HG03575 (cell line): ENCODE data around the gene ZBTB42.
"Not testable (repeated sequence)": the region's sequence is repeated elsewhere in the genome, so short reads cannot be mapped to it uniquely, and the experiment has no call there.

Experiments used
- ATAC-seq: cut with Tn5 transposase; IDR thresholded peaks from one replicate; pipeline ENCODE4 v1.9.1; 2021; ENCODE audit not compliant: unreplicated experiment, insufficient number of reproducible peaks, low FRiP score; ENCODE audit errors: extremely low read depth

Gene ZBTB42

DNA sequence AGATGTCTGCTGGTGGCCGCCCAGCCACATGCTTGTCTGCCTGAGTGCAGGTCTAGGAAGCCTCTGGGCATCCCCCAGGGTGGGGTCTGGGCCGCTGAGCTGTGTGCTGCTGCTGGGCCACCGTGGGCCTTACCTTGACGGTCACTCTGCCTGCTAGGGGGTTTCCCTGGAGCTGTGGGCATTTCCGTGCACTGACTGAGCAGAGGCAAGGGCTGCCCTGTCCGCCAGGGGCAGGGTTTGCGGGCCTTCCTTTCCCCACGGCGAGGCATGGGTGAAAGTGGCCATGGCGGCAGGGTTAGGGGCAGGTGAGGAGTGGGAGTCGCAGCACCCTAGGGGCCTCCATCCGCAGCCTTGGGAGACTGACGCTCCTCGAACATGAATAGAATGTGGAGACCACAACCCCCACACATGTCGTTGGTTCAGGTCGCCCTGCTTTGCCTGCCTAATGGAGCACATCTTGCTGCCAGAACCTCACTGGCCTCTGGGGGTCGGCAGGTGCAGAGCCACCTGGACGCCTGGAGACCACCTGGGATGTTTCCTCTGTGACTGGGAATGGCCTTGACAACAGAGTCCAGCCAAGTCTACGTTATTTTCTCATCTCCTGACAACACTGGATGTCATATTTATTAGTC, 2.5 kb downstream of the ZBTB42 start:
- no peak for ATAC-seq

DNA sequence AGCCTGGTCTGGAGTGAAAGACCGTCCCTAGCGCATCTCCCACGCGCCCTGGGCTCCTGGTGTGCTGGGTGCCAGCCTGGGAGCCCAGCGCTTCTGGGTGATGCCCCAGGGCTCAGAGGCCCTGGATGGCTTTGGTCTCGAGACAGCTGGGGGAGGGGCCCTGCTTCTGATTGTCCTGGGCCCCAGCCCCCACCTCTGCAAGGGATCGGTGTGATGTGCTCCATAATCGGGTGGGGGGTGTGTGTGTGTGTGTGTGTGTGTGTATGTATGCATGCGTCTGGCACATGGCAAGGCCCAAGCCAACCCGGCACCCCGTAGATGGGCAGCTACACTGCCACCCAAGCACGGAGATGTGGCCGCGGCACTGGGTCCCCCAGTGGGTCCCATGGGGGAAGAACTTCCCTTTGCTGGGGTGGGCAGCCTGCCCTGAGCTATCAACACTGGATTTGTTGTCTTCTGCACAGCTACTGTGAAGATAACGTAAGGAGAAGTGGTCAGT, 3.1 kb downstream of the ZBTB42 start:
- ATAC-seq = no peak

DNA sequence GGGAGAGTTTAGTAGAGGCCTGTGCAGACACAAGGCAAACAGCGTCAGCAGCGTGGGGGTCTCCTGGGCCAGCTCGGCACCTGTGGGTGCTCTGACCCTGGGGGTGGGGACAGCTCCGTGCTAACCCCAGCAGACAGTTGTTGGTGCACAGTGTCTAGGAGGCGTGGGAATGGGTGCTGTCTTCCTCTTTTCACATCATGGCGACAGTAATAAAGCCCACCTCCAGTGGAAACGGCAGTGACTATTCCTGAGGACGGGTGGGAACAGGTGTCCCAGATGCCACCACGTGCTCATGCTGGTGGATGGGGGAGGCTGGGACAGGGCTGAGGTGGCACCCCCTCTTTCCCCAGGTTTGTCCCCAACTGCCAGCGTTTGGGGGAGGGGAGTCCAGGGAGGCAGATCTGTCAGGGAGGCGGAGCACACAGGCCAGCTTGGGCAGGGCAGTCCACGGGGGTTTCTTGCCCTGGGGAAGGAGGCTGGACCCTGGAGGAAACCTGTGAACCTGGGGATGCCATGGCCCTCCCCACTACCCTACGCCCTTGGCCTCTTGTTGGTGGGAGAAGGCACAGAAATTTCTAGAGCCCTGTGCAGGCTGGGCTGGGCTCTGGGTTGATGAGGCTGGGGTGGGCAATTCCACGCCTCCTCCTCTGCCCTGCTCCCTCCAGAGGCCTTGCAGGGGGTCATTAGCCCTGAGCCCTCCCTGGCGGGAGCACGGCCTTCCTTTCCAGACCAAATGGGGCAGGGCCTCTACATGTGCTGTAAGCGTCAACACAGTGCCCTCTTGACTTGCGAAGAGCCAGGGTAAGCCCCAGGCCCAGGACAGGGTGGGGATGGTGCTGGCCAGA, 3.8 kb downstream of the ZBTB42 start:
- no peak for ATAC-seq

DNA sequence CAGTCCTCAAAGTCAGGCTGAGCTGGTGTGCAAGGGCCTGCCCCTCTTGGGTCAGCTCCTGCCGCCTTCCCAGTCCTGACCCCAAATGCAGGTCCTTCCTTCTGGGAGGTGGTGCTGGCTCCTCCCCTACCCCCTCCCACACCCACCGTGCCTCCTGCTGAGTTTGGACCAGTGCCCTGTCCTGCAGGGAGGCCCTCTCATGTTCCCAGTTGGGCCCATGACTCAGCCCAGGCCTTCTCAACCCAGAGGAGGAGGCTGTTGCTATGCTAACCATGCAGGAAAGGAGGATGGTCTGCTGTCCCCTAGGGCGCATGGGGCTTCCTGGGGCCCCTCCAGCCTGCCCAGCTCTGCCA, 4.4 kb downstream of the ZBTB42 start:
- ATAC-seq = no peak

DNA sequence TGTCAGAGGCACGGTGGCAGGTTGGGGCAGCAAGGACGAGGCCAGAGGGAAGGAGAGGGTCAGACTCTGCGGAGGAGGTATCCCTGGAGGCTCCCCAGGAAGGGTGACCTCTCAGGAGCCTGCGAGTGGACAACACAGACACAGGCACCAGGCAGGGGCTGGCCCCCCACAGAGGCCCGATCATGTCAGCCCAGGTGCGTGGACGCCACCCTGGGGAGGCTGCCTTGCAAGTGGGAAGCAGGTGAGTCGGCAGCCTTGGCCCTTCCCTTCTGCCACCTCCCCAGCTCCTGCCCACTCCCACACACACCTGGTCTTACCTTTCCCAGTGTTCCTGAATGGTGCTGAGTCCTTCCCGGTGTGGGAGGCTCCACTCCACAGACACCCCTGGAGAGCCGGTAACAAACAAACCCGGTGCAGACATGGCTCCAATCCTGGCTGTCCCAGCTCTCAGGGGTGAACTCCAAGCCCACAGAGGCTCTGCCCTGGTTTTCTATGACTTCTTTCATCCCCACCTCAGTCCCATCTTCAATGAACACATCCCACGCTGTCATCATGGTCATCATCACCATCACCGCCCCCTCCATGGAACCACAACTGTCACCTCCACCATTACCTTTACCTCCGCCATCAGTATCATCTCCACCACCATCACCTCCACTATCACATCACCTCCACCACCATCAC, 5.2 kb downstream of the ZBTB42 start:
- no peak for ATAC-seq

DNA sequence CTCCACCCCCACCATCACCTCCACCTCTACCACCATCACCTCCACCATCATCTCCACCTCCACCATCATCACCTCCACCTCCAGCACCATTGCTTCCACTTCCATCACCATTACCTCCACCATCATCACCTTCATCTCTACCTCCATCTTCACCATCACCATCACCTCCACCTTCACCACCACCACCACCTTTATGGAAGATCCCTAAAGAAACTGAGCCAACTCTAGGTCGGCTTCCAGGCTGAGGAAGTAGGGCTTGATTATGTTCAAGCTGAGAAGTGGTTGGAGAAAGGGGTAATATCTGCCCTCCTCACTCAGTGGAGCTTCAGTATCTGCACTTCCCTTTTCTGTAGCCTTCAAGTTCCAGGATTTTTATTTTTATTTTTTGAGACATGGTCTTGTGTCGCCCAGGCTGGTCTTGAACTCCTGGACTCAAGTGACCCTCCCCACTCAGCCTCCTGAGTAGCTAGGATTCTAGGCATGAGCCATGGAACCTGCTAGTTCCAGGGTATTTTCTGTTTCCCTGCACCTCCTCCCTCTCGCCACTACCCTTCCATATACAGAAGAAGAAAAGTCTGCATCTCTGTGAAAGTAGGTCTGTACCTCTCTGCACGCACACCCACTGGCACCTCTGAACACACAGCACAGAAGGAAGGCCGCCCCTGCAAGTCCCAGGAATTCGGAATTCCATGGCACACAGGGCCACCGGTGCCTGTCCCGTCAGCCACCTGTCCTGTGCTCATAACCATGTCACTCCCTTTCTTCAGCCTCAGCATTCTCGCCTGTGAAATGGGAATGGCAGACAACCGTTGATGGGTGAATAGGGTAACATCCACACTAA, 5.9 kb downstream of the ZBTB42 start:
- no peak for ATAC-seq

DNA sequence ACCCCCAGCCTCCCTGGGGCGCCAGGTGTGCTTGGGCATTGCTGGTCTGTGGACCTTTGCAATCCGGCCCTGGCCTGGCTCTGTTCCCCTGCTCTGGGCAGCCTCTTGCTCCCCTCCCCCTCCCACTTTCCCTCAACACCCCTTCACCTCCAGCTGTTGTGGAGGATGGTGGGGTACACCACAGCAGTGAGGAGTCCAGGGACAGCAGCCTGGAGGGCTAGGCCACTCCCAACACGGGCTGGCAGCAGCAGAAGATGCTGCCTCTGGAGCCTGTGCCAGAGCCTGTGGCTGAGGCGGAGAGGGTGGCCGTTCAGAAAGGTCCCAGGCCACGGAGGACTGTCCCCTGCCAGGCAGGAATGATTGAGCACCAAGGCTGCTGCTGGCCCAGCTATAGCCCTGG, 7.6 kb downstream of the ZBTB42 start:
- ATAC-seq = no peak

DNA sequence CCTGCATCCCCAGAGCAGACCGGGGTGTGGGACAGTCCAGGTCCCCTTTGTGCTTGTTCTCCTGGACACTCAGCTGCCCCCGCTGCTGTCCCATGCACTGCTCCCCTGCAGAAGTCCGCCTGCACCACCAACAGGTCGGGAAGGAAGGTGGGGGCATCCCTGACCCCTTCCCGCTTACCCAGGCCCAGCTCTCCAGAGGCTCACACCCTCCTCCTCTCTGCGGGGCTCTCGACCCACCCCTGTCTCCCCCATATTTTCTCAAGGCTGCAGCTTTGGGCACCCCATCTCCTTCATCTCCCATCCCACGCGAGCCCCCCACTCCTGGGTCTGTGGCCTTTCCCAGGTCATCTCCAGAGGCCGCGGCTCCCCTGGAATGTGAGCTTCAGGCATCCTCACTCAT, 9.4 kb downstream of the ZBTB42 start:
- no peak for ATAC-seq

DNA sequence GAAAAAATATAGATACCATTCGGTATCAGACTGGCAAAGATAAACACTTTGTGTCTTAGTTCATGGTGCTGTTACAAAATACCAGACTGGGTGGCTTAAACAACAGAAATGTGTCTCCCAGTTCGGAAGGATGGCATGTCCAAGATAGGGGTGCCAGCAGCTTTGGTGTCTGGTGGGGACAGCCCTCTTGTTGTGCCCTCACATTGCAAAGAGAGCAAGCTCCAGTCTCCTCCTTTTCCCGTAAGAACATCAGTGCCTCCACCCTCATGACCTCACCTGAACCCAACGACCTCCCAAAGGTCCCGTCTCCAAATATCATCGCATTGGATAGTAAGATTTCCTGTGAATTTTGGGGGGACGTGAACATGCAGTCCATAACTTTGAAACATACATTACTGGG, 12.4 kb downstream of the ZBTB42 start:
- ATAC-seq = no peak

DNA sequence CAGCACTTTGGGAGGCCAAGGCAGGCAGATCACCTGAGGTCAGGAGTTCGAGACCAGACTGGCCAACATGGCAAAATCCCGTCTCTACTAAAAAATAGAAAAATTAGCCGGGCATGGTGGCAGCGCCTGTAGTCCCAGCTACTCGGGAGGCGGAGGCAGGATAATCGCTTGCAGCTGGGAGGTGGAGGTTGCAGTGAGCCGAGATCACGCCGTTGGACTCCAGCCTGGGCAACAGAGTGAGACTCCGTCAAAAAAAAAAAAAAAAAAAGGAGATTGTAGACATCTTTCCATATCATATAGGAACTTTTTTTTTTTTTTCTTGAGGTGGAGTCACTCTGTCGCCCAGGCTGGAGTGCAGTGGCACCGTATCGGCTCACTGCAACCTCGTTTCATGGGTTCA, 13.8 kb downstream of the ZBTB42 start:
- not testable (repeated sequence) for ATAC-seq

DNA sequence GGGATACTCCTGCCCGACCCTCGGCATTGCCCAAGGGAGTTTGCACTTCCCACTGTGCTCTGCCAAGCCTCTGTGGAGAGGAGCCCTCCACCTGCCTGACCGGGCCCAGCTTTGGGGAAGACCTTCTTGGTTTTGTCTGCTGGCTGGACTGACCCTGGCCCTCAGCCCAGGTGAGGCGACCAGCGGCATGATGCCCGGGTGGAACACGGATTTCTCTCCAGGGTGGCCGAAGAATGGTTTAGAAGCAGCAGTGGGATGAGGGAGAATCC, 15.6 kb downstream of the ZBTB42 start:
- ATAC-seq = no peak

DNA sequence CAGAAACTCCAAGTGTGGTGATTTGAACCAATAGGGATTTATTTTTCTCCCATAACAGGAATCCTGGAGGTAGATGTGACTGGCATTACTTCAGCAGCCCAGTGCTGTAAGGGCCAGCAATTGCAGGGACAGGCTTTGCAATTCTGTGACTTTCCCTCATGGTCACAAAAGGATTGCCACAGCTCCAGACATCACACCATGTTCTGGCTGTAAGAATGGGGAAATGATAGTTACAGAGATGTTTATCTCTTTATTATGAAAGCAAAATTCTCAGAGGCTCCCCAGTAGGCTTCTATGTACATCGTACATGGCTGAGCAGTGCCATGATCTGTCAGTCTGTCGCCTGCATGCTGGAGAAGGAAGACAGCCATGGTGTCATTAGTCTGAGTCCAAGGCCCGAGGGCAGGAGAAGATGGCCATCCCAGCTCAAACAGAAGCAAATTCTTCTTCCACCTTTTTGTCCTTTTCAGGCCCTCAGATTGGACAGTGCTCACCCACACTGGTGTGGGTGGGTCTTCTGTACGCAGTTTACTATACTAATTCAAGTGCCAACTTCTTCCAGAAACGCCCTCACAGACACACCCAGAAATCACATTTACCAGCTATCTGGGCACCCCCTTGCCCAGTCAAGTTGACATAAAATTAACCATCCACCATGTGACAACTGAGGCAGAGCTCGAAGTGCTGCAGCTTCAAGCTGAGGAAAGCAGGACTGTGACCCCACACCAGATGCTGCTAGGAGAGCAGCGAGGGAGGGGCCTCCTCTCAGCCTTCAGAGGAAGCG, 17.2 kb downstream of the ZBTB42 start:
- no peak for ATAC-seq

DNA sequence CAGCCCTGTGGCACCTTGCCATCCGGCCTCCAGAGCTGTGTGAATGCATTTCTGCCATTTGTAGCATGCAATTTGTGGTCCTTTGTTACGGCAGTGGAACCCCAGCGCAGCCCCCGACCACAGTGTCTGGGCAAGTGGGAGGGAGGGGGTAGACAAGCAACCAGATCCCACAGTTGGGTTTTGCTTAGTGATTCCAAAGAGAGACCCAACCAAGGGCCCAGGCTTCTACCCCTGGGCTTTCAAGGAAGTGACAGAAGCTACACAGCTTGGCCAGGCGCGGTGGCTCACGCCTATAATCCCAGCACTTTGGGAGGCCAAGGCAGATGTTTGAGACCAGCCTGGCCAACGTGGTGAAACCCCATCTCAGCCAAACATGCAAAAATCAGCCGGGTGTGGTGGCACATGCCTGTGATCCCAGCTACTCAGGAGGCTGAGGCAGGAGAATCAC, 17.8 kb downstream of the ZBTB42 start:
- no peak for ATAC-seq

DNA sequence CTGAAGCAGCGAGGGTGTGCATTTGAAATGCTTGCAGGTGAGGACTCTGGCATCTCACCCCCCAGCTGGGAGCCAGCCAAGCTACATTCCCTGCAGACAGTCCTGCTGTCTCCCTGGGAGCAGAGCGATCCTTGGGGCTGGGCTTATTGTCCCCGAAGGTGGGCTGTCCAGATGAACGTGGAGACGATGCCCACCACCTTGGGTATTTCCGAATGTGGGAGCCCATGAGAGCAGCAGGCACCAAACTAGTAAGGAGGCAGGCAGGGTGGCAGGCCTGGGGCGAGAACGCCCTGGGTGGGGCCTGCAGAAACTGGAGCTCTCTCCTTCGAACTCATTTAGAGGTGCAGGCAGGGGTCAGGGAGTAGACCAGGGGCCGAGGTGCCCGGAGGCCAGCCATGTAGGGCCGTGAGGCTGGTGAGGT, 18.5 kb downstream of the ZBTB42 start:
- ATAC-seq = no peak

DNA sequence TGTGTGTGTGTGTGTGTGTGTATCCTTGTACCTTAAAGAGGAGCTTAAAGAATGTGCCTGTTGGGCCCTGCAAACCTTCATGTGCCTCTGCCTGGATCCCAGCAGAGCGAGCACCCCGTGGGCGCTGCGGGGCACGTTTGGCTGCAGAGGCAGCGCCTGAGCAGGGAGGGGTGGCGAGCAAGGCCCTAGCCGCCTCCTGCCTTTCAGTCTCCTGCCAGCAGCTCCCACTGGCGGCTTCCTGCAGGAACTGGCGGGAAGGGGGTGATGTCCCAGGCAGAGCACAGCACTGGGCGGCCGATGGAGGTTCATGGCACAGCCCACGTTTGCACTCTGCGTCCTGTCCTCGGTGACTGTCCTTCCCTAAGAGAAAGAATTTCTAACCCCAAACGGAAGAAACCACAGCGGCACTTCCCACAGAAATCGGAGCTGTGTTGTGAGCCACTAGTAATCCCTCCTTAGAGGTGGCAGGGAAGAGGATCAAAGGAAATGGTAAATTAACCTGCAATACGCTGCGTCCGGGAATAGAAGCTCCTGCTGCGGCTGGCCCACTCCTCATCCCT, 19.8 kb downstream of the ZBTB42 start:
- no peak for ATAC-seq

DNA sequence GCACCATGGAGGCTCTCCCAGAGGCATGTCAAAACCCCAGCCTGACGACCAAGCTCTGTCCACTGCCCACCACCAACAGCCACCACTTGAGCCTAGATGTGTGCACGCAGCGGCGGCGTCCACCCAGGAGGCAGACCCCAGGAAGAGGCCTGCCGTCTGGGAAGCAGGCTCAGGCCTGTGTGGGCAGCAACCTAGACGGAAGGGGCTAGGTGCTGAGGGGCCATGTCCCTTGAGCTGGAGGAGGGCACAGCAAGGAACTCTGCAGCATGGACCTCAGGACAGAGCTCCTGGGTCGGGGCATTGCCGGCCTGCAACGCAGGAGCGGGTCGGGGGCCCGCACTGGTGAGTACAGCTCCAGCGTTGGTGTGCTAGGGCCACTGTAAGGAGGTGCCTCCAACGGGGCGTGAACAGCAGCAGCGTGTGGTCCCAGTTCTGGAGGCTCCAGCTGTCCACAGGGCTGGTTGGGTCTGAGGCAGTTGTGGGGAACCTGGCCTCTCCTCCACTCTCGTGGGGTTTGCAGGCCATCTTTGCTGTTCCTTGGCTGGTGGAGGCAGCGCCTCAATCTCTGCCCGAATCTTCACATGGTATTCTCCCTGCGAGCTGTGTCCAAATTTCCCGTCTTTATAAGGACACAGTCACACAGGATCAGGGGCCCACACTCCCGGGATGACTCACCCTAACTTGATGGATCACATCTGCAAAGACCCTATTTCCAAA, 20.5 kb downstream of the ZBTB42 start:
- ATAC-seq = no peak

DNA sequence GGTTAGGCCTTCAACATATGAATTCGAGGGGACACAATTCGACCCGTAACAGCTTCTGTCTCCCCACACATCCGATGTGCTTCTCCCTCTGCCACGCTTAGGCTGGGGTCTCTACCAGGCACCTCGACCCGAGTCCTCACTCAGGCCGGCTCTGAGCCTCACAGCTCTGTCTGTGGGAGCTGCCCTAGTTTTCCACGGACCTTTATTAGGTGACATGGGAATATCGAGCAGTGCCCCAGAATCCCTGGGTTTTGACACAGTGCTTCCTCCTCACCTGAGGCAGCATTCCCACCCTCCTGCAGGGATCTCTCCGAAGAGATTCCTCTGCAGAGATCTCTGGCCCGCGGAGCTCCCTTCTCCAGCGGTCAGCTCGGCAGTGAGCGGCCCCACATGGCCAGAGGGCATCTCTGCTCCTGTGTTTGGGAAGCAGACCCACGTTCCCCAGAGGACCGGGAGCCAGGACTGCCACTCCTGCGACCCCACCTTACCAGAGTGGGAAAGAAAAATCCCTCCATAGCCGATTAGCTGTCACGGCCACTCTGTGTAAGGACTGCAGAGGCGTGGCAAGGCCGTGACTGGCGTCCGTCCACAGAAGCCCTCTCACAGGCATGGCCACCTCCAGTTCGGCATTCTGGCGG, 21.2 kb downstream of the ZBTB42 start:
- ATAC-seq = no peak
